Transverse colon (tissue), 3 donors: Measurements from ENCODE around the gene BBX.

Experiments used
- CTCF ChIP-seq, 5 experiments: fragments of 200-600 bp in 3 of 5; fragments of 450-650 bp in 2 of 5; sonication (generic) in 3 of 5; IDR thresholded peaks; 1 replicate in 2 of 5; 2 replicates in 3 of 5; pipeline ENCODE4 v1.5.1; 2016 to 2017; ENCODE audit warnings: antibody characterized with exemption in 5 of 5, inconsistent platforms in 3 of 5, mild to moderate bottlenecking in 2 of 5, moderate library complexity in 1 of 5
- POLR2A ChIP-seq: fragments of 450-650 bp; IDR thresholded peaks from one replicate; pipeline ENCODE4 v1.6.1; 2016; ENCODE audit warnings: antibody characterized with exemption, mild to moderate bottlenecking, moderate library complexity

DNA sequence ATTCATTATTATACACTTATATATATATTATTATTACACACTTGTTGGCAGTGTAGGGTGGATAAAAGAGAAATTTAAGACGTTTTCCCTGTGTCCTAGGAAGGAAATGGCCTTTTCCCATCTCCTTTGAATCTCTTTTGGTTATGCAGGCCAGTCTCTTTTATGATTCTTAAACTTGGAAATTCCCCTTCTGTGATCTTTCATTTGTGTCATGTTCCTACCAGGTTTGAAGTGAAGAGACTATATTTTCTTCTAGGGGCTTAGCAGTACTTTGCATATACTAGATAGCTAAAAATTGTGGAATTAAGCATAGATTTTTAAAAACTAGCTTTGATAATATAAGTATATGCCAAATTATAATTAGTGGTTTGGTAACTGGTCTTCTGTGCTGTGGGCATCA, 58.5 kb downstream of the BBX start:
- TF ChIP-seq CTCF (IDR thresholded peaks at IDR 0.05) (no peak), POLR2A (no peak)
